ENCODE data around the gene CCND1. TPM values are rescaled to one million over a fixed set of nuclear protein-coding genes. Genes with fewer than 3 reads are reported as not detected.
"Not testable (repeated sequence)": the region's sequence is repeated elsewhere in the genome, so short reads cannot be mapped to it uniquely, and the experiment has no call there.

Gene CCND1
- total RNA-seq, 1 donor from 2014 or later = 44.9 TPM

DNA sequence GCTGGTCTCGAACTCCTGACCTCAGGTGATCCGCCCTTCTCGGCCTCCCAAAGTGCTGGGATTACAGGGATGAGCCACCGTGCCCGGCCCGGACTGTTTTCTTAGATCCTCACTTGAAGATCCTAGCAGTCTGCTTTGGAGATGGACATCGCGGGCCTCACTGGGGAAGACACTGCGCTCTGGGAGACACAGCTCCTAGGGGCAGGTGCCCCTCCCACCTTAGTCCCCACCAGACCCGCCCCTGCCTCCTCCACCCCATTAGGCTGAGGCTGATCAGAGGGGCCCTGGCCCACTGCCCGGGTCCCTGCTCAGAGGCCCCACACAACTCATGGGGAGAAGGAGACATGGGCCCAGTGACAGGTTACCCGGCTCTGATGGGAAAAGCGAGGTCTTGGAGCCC, 45.5 kb downstream of the CCND1 start:
- Histone ChIP-seq H3K4me1 (ENCODE audit: control insufficient read depth in 3 of 3, insufficient read depth in 3 of 3, low read length in 3 of 3) (peaks cover 0 to 4% (median 0%) of the 10 kb centered on the region in 3 donors), H3K9ac (ENCODE audit: low read depth in 1 of 3, low read length in 3 of 3) (no peak overlapping the region), H3K27me3 (ENCODE audit: control insufficient read depth in 3 of 3, insufficient read depth in 3 of 3, low read length in 3 of 3) (peaks cover 0 to 8% (median under 1%) of the 10 kb centered on the region in 3 donors), H3K27ac (ENCODE audit: low read depth, low read length) (no peak overlapping the region), H3K9me3 (ENCODE audit: control insufficient read depth in 3 of 3, low read length in 3 of 3) (no peaks in the 10 kb centered on the region), H3K4me3 (ENCODE audit: low read length in 3 of 3) (no peak overlapping the region), H3K36me3 (ENCODE audit: control insufficient read depth in 3 of 3, insufficient read depth in 3 of 3, low read length in 3 of 3) (no peaks in the 10 kb centered on the region)

GRCh38 chr11:69686856-69687255, 45.9 kb downstream of the CCND1 start:
- no peak overlapping the region for H3K4me3 ChIP-seq (ENCODE audit: low read length in 3 of 3)
- no peaks in the 10 kb centered on the region for H3K36me3 ChIP-seq (ENCODE audit: control insufficient read depth in 3 of 3, insufficient read depth in 3 of 3, low read length in 3 of 3)
- no peak overlapping the region for H3K9ac ChIP-seq (ENCODE audit: low read depth in 1 of 3, low read length in 3 of 3)
- H3K9me3 ChIP-seq (ENCODE audit: control insufficient read depth in 3 of 3, low read length in 3 of 3) = no peaks in the 10 kb centered on the region
- H3K27ac ChIP-seq (ENCODE audit: low read depth, low read length) = no peak overlapping the region
- H3K4me1 ChIP-seq (ENCODE audit: control insufficient read depth in 3 of 3, insufficient read depth in 3 of 3, low read length in 3 of 3) = peaks cover 0 to 4% (median 0%) of the 10 kb centered on the region in 3 donors
- H3K27me3 ChIP-seq (ENCODE audit: control insufficient read depth in 3 of 3, insufficient read depth in 3 of 3, low read length in 3 of 3) = peaks cover 0 to 8% (median 3%) of the 10 kb centered on the region in 3 donors

GRCh38 chr11:69687969-69688771, 47.2 kb downstream of the CCND1 start:
- not testable (repeated sequence) for H3K4me3 ChIP-seq (ENCODE audit: low read length in 3 of 3); H3K9me3 ChIP-seq (ENCODE audit: control insufficient read depth in 3 of 3, low read length in 3 of 3); H3K27ac ChIP-seq (ENCODE audit: low read depth, low read length); H3K4me1 ChIP-seq (ENCODE audit: control insufficient read depth in 3 of 3, insufficient read depth in 3 of 3, low read length in 3 of 3); H3K27me3 ChIP-seq (ENCODE audit: control insufficient read depth in 3 of 3, insufficient read depth in 3 of 3, low read length in 3 of 3); H3K36me3 ChIP-seq (ENCODE audit: control insufficient read depth in 3 of 3, insufficient read depth in 3 of 3, low read length in 3 of 3); H3K9ac ChIP-seq (ENCODE audit: low read depth in 1 of 3, low read length in 3 of 3)

- Histone ChIP-seq H3K9me3 (ENCODE audit: control insufficient read depth in 3 of 3, low read length in 3 of 3) (no peaks in the 10 kb centered on the region), H3K36me3 (ENCODE audit: control insufficient read depth in 3 of 3, insufficient read depth in 3 of 3, low read length in 3 of 3) (no peaks in the 10 kb centered on the region), H3K9ac (ENCODE audit: low read depth in 1 of 3, low read length in 3 of 3) (no peak overlapping the region), H3K27me3 (ENCODE audit: control insufficient read depth in 3 of 3, insufficient read depth in 3 of 3, low read length in 3 of 3) (peaks cover 8 to 15% (median 13%) of the 10 kb centered on the region in 3 donors), H3K4me3 (ENCODE audit: low read length in 3 of 3) (no peak overlapping the region), H3K27ac (ENCODE audit: low read depth, low read length) (no peak overlapping the region), H3K4me1 (ENCODE audit: control insufficient read depth in 3 of 3, insufficient read depth in 3 of 3, low read length in 3 of 3) (peaks cover 0 to 4% (median 0%) of the 10 kb centered on the region in 3 donors)
Observed at GRCh38 chr11:69689484-69690319, 48.7 kb downstream of the CCND1 start.

DNA sequence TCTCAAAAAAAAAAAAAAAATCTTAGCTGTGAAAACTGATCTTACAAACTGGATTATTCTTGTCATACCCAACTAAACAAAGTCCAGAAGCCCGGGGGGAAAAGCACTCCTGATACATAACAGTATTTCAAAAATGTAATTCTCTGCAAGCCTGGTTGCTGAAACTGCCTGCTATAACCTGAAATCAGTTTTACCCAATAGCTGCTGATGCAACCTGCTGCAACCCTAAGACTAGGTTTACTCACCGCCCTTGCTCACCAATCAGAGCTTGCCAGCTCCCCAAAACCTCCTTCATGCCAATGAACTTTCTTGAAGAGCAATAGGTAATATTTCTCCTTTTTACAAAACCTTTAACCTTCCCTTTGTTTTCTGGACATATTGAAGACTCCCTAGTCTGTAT, 50.5 kb downstream of the CCND1 start:
- no peaks in the 10 kb centered on the region for H3K36me3 ChIP-seq (ENCODE audit: control insufficient read depth in 3 of 3, insufficient read depth in 3 of 3, low read length in 3 of 3)
- H3K4me3 ChIP-seq (ENCODE audit: low read length in 3 of 3) = no peak overlapping the region
- H3K4me1 ChIP-seq (ENCODE audit: control insufficient read depth in 3 of 3, insufficient read depth in 3 of 3, low read length in 3 of 3) = no peaks in the 10 kb centered on the region
- H3K9me3 ChIP-seq (ENCODE audit: control insufficient read depth in 3 of 3, low read length in 3 of 3) = no peaks in the 10 kb centered on the region
- peaks cover 11 to 24% (median 18%) of the 10 kb centered on the region in 3 donors for H3K27me3 ChIP-seq (ENCODE audit: control insufficient read depth in 3 of 3, insufficient read depth in 3 of 3, low read length in 3 of 3)
- H3K9ac ChIP-seq (ENCODE audit: low read depth in 1 of 3, low read length in 3 of 3) = no peak overlapping the region
- no peak overlapping the region for H3K27ac ChIP-seq (ENCODE audit: low read depth, low read length)

DNA sequence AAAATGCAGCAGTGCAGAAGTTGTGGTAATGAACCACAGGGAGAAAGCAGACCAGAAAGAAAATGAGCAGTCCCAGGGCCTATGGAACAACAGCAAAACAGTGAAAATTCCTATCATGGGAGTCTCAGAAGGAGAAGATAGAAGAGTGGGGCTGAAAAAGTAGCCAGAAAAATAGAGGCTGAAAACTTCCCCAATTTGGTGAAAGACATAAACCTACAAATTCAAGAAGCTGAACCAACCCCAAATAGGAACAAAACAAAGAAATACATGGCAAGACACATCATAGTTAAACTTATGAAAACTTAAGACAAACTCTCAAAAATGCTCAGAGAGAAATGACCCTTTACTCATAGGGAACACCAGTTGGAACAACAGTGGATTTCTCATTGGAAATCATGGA, 51.5 kb downstream of the CCND1 start:
- Histone ChIP-seq H3K27me3 (ENCODE audit: control insufficient read depth in 3 of 3, insufficient read depth in 3 of 3, low read length in 3 of 3) (peaks cover 11 to 24% (median 22%) of the 10 kb centered on the region in 3 donors), H3K4me3 (ENCODE audit: low read length in 3 of 3) (no peak overlapping the region), H3K9ac (ENCODE audit: low read depth in 1 of 3, low read length in 3 of 3) (no peak overlapping the region), H3K4me1 (ENCODE audit: control insufficient read depth in 3 of 3, insufficient read depth in 3 of 3, low read length in 3 of 3) (no peaks in the 10 kb centered on the region), H3K27ac (ENCODE audit: low read depth, low read length) (no peak overlapping the region), H3K9me3 (ENCODE audit: control insufficient read depth in 3 of 3, low read length in 3 of 3) (no peaks in the 10 kb centered on the region), H3K36me3 (ENCODE audit: control insufficient read depth in 3 of 3, insufficient read depth in 3 of 3, low read length in 3 of 3) (no peaks in the 10 kb centered on the region)

DNA sequence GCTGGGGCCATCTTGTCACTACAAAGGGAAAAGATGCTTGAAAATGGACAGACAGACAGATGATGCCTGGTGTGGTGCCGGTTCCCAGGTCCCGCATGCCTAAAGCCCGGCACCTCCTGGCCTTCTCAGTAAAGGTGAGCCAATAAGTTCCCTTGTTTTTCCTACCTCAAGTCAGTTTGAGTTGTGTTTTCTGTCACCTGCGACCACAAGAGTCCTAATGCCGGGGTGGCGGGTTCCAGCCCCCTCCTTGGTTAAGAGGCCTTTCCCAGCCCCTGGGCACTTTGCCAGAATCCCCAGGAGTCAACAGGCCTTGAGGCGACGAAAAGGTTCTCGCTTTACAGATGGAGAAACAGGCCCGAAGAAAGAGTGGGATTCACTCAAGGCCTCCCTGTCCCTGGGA, 53.8 kb downstream of the CCND1 start:
- Histone ChIP-seq H3K9me3 (ENCODE audit: control insufficient read depth in 3 of 3, low read length in 3 of 3) (no peaks in the 10 kb centered on the region), H3K4me3 (ENCODE audit: low read length in 3 of 3) (no peak overlapping the region), H3K9ac (ENCODE audit: low read depth in 1 of 3, low read length in 3 of 3) (no peak overlapping the region), H3K4me1 (ENCODE audit: control insufficient read depth in 3 of 3, insufficient read depth in 3 of 3, low read length in 3 of 3) (no peaks in the 10 kb centered on the region), H3K36me3 (ENCODE audit: control insufficient read depth in 3 of 3, insufficient read depth in 3 of 3, low read length in 3 of 3) (no peaks in the 10 kb centered on the region), H3K27ac (ENCODE audit: low read depth, low read length) (no peak overlapping the region), H3K27me3 (ENCODE audit: control insufficient read depth in 3 of 3, insufficient read depth in 3 of 3, low read length in 3 of 3) (peaks cover 17 to 38% (median 34%) of the 10 kb centered on the region in 3 donors)

- Histone ChIP-seq H3K9me3 (ENCODE audit: control insufficient read depth in 3 of 3, low read length in 3 of 3) (no peaks in the 10 kb centered on the region), H3K4me1 (ENCODE audit: control insufficient read depth in 3 of 3, insufficient read depth in 3 of 3, low read length in 3 of 3) (peaks cover 0 to 2% (median 0%) of the 10 kb centered on the region in 3 donors), H3K4me3 (ENCODE audit: low read length in 3 of 3) (no peak overlapping the region), H3K9ac (ENCODE audit: low read depth in 1 of 3, low read length in 3 of 3) (no peak overlapping the region), H3K27ac (ENCODE audit: low read depth, low read length) (no peak overlapping the region), H3K36me3 (ENCODE audit: control insufficient read depth in 3 of 3, insufficient read depth in 3 of 3, low read length in 3 of 3) (no peaks in the 10 kb centered on the region), H3K27me3 (ENCODE audit: control insufficient read depth in 3 of 3, insufficient read depth in 3 of 3, low read length in 3 of 3) (peaks cover 19 to 40% (median 37%) of the 10 kb centered on the region in 3 donors)
Observed at GRCh38 chr11:69695581-69695980, 54.6 kb downstream of the CCND1 start.

- peaks cover 23 to 44% (median 41%) of the 10 kb centered on the region in 3 donors for H3K27me3 ChIP-seq (ENCODE audit: control insufficient read depth in 3 of 3, insufficient read depth in 3 of 3, low read length in 3 of 3)
Observed at GRCh38 chr11:69695995-69696394, 55.0 kb downstream of the CCND1 start.

More at GRCh38 chr11:69695995-69696394, 55.0 kb downstream of the CCND1 start:
- H3K9me3 ChIP-seq (ENCODE audit: control insufficient read depth in 3 of 3, low read length in 3 of 3); H3K4me1 ChIP-seq (ENCODE audit: control insufficient read depth in 3 of 3, insufficient read depth in 3 of 3, low read length in 3 of 3); H3K9ac ChIP-seq (ENCODE audit: low read depth in 1 of 3, low read length in 3 of 3); H3K27ac ChIP-seq (ENCODE audit: low read depth, low read length); H3K4me3 ChIP-seq (ENCODE audit: low read length in 3 of 3); H3K36me3 ChIP-seq (ENCODE audit: control insufficient read depth in 3 of 3, insufficient read depth in 3 of 3, low read length in 3 of 3): not testable (repeated sequence)

Measured in skeletal muscle tissue (tissue), 4 donors.